T1000 (cell line): ENCODE data around the gene TFPT.
A peak's percentile ranks its signal among the peaks of the same experiment; 100 is the strongest.

ENCODE experiments used
- DNase-seq: peaks from one replicate; lab custom pipeline; 2025; ENCODE audit warnings: mixed read lengths; lab: John Stamatoyannopoulos, UW

Gene TFPT, protein sequence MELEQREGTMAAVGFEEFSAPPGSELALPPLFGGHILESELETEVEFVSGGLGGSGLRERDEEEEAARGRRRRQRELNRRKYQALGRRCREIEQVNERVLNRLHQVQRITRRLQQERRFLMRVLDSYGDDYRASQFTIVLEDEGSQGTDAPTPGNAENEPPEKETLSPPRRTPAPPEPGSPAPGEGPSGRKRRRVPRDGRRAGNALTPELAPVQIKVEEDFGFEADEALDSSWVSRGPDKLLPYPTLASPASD

GRCh38 chr19:54115109-54116063 lies at the start of gene TFPT, which contains the start of gene PRPF31:
Gene TFPT, minus strand, starts transcription at chr19:54115657. Its CDS starts 388 bp downstream, at chr19:54115269.
Gene PRPF31, plus strand, starts transcription at chr19:54115754. Its CDS starts 2,525 bp downstream, at chr19:54118279.
- peak; percentile 86 for DNase-seq

- DNase-seq: no peak
These were observed 49.8 kb upstream of the TFPT start for GRCh38 chr19:54165222-54165621.

DNA sequence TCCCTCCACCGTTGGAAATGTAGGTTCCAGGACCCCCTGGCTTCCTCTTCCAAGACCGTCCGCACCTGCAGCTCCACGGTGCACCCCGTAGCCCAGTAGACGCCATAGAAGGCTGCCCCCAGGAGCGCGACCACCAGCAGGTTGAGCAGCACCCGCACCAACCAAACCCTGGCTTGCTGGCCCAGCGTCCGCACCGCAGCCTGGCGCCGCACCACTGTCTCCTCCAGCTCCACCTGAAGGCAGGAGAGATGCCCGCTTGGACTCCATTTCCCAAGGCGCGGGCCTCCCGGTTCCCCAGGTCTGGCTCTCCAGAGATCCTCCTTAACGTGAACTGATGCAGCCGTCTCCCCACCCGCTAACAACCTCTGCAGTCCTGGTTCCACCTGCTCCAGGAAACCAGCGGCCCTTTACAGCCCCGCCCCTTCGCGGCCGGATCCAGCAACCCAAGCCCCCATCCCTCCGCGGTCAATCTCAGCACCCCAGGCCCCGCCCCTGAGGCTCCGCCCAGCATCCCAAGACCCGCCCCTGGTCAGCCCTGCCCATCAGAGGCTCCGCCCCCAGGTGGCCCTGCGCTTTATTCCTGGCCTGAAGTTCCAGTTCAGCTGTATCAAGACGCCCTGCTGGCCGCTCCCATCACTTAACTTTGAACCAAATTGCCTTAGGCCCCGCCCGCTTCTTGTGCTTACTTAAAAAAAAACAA lies 49.1 kb upstream of the TFPT start:
- DNase-seq: peak; percentile 49

DNA sequence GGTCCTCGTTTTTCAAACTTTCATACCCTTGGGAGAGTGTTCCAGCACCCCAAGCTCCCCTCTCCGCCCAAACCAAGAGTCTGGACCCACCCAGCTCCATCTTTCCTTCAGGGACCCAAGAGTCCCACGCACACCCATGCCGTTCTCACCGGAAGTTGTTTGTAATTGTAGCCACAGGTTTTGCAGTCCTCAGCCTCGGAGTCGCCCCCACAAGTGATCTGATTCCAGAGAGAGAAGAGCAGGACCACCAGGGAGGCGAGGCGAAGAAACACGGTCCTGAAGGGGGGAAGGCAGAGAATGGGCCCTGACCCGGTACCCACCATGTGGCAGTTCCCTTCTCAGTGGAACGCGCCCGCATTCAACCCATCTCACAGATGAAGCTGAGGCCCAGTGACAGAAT lies 47.4 kb upstream of the TFPT start:
- no peak for DNase-seq

- peak; percentile 67 for DNase-seq
These were observed 46.9 kb upstream of the TFPT start for GRCh38 chr19:54162241-54162805.

DNA sequence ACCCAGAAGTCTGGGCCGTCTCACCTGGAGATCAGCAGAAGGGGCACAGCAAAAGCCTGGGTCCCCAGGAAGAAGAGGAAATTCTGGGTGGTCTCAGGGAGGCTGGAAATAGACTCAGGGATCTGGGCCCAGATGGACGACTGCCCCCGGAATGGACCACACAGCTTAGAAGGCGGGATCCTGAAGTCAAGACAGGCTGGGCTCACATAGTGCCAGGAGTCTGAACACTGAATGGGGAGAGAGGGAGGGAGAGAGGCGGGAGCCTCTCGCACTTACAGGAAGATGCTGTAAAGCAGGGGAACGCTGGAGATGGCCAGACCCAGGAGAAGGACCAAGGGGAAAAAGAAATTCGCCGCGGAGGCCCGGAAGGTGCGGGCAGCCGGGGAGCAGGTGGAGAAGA lies 45.4 kb upstream of the TFPT start:
- DNase-seq: no peak

DNA sequence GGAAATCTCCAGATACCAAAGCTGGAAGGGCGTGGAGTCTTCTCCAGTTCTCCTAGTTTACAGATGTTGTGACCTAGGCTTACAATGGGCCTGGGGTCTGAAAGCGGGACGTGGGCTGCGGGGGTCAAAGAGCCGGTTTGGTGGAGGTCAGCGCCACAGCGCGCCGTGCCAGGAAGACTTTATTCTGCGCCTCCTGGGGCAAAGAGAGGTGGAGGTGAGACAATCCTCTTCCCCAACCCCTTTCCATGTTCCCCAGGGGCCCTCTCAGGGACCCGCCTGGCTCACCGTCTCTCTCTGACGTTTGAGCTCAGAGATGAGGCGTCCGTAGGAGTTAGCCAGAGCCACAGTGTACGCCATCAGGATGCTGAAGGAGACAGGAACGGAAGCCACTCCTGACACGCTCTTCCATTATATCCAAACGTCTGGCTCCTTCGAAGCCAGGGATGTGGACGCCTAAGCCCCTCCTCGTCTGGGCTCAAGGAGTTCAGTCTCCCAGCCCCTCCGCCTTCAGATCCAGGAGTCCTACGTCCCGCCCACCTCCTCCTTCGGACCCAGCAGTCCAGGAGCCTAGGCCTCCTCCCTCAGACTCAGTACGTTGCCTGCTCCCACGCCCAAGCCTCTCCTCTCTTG lies 44.8 kb upstream of the TFPT start:
- DNase-seq: peak; percentile 36

- DNase-seq: peak; percentile 98
These were observed 44.1 kb upstream of the TFPT start, which contains the start of gene LENG1 for GRCh38 chr19:54159352-54160181. Gene LENG1, minus strand, starts transcription at chr19:54159721. Its CDS starts 26 bp downstream, at chr19:54159695.

DNA sequence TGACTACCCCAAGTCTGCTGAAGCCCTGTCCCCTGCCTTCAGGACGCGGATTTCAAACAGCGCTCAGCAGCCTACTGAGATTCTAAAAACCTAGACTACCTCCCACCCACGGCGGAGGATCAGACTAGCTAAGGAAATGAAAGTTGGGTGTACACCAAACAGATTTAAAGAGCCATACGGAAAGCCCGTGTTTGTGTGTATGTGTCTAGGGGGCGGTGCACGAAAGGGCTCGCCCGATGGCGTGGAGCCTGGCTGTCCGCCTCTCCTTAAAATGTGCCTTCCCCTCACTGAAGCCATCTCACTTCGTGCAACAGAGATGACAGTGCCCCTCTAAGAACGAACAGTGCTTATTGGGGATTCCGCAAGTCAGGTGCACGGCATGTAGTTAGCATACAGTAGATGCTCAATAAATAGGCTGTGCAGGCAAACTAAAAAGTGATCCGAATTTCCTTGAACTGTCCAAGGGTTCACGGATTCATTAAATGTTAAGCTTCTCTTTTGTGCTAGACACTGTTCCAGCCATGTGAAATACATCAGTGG lies 43.4 kb upstream of the TFPT start:
- no peak for DNase-seq

DNA sequence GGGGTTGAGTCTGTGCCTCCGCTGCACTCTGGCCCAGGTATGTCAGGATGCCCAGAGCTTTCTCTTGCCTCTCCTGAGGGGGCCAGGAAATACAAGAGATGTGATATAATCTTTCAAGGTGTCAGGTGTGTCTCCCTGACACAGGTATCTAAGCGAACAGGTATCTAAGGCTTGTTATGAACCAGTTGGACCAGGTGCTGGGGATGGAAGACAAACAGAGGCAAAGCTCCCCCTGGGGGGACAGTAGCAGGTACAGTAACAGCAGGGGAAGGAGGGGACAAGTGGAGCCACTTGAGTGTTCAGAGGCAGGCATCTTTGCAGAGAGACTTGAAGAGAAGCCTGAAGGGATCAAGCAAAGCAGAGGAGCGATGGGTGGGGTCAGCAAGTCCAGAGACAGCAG lies 41.5 kb upstream of the TFPT start:
- no peak for DNase-seq

DNA sequence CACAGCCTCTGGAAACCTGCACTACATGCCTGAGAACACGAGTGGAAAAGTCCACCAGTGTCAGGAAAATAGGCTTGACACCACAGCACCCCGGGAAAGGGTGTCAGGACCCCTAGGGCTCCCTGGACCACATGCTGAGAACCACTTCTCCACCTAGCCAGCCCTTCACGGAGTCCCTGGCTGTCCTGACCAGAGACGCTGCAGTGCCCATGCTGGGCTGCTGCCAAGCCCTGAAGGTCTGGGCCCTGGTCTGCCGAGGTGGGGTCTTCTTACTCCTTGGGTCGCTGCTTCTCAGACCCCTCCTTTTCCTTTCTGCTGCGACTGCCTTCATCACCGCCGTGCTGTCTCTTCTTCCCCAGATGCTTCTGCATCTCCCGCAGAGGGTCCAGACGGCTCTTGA lies 41.0 kb upstream of the TFPT start:
- DNase-seq: no peak

GRCh38 chr19:54155694-54156093 lies 40.2 kb upstream of the TFPT start:
- no peak for DNase-seq

DNA sequence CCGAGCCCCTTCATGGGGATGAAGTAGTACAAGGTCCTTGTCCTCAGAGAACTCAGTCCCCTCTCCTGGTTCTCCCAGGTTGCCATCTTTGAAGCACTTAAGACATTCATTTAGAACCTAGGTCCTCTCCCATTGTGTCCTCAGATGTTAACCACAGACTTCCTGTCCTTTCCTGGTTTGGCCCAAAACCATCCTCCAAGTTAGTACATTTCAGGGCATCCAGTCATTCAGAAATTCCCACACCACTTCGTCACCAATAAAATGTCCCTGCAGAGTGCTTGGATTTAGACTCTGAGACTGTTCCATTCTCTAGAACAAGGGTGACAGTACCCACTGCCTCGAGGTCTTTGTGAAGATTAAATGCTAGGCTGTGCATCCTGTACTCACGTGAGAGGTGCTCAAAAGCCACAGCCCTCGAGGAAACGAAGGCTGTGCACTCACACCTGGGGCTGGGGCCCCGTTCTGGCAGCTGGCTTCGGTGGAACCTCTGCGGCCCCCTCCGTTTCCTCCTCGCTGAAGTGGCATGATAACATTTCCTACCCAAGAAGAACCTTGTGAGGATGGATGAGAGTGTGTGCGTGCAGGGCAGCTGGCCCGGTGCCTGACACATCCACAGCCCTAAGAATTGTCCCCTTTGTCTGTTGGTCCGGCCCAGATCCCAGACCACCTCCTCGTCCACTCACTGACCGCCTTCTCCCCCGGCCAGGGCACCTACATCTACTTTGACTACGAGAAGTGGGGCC lies 39.3 kb upstream of the TFPT start:
- DNase-seq: no peak

DNA sequence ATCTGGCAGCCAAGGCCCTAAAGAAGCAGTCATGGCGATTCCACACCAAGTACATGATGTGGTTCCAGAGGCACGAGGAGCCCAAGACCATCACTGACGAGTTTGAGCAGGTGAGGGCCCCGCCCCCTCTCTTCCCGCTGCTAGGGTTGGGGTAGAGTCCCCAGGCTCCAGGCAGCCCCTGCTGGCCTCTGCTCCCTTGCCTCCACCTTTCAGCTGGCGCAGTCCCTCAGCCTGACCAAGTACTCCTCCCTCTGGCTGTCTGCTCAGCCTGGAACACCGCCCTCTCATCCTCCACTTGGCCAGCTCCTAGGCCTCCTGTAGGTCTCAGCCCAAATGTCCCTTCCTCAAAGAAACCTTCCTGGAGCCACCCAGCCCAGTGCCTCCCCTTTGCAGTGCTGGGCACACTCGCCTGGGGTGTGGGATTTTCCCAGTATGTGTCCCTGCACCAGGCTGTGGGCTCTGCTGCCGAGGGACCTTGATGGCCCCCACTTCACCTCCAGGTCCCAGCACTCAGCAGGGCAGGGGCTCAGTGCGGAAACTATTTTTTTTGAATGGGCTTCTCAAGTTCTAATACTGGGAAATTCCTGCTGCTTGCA lies 38.4 kb upstream of the TFPT start:
- no peak for DNase-seq

- no peak for DNase-seq
These were observed 37.5 kb upstream of the TFPT start for GRCh38 chr19:54152878-54153524.

DNA sequence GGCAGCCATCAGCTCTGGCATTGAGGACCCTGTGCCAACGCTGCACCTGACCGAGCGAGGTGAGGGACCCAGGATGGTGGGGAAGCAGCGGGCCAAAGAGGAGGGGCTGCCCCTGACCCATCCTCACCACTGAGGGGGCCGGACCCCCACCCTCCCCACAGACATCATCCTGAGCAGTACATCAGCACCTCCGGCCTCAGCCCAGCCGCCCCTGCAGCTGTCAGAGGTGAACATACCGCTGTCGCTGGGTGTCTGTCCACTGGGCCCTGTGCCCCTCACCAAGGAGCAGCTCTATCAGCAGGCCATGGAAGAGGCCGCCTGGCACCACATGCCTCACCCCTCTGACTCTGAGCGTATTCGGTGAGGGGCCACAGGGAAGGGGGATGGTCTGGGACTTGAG lies 36.8 kb upstream of the TFPT start:
- no peak for DNase-seq

DNA sequence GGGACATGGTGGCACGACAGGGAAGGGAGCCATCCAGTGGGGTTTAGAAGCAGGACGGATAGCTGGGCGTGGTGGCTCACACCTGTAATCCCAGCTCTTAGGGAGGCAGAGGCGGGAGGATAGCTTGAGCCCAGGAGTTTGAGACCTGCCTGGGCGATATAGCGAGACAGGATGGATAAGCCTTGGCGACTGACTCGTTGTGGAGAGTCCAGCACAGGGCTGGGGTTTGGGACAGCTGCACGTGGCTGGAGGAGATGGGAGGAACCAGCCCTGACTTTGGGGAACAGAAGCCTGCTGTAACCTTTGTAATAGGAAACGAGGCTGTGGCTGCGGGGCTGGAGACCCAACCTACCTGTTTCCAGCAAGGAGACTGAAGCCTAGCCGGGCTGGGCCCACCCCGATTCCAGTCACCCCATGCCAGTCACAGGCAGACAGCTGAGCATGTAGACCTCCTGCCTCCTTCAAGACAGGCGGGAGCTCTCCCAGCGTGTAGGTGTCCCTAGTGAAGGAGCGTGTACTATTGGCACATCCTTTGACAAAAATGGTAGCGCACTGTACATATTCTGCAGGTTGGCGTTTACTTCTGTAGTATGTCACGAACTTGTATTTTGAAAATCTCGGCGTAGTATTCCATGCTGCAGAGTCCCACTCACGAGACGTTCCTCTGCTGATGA lies 36.0 kb upstream of the TFPT start:
- DNase-seq: no peak
